GM21529 (cell line): ENCODE data around the gene AUTS2.

ENCODE experiments used
- ATAC-seq: cut with Tn5 transposase; IDR thresholded peaks from one replicate; pipeline ENCODE4 v1.9.1; 2021; ENCODE audit not compliant: unreplicated experiment

Gene AUTS2

DNA sequence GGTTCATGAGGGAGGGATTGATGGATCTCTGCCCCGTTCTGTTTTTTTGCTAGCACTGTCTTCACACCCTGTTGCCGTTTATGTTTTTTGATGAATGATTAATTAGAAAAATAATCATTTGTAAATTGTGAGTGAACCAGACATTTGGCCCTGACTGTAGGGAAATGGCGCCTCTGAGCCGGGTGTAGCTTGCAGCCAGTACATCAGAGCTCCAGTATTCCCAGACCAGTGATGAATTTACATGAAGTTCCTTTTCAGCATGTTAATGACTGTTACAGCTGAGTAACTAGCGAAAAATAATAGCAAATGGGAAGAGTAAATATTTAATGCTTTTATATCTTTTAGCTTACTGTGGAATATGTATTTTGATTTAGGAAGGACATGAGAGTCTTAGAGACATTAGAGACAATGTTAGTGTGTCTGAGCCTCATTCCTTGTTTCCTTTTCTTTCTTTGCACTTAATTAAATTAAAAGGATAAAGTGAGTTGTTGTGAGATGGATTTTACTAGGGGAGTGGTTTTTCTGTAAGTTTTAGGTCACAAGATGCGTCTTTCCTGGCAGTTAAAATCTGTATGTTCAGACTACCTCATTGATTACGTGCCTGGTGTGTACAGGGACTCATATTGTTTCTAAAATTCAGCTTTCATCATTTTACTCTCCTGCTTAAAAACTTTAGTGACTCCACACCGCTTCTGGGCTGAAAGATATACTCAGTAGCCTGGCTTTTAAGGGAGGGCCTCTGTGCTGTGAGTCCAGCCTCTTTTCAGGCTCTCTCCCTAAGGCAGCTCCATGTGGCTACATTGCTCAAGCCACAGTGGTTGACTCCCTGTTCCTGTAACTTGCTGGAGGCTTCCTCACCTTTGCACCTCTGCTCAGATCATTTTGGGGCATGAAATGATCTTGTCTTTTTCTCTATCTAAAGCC, 86.4 kb downstream of the AUTS2 start:
- no peak for ATAC-seq

DNA sequence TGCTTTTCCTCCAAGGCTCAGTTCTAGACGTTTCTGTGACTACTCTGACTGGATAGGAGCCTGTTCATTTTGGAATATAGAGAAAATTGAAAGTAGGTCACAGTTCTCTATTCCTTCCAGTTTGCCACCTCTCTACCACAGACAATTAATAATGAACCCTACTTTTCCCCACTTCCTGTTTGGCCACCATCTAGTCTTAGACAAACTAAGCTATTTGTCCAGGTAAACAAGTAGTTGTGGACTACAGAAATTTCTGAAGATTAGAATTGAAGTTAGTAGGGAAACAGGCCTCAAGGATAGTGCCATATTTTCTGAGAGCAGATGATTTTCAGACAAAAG, 87.0 kb downstream of the AUTS2 start:
- ATAC-seq = no peak

DNA sequence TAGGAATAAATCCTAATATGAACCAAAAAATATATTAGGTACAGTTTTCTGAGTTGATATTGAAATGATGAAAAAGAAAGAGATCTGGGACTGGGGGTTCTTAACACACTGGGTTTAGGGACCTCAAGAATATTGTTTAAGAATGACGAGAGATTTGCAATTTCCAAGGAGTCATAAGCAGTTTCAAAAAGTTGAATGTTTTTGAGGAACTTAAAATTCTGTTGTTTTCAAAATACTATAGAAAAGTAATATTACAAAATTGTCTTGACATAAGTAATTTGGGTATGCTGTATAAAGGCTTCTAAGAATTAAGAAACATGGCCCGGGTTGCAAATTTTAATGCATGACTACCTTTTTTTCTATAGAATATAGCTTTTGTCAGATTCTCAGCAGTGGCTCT, 88.1 kb downstream of the AUTS2 start:
- ATAC-seq = no peak

DNA sequence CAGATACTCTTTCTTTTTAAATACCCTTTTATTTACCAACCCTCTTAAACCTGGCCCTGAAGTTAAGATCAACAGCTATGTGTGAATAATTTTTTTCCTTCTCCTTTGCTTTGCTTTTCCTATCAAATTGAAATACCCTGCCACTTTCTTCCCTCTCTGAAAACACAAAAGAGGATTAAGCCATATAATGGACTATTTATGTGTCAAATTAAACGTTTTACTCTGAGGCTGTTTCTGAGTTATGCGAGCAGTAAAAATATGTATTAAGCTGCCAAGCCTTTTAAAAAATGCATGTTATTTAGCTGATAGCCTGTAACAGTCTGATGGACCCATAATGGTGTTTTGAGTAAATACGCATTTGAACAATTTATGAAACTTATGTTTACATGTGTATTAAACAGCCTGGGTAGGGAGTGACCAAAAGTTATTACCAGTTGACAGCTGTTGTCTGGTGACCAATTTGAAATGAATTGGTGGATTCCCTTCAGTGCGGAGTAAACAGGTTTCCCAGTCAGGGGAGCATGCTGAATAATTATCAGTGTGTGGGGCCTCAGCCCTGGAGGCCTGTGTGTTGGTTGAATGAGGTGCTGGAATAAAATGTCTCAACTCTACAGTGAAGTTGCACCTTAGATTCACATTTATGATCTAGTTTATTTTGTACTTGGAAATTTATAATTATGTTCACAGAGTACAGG, 89.6 kb downstream of the AUTS2 start:
- ATAC-seq = no peak

DNA sequence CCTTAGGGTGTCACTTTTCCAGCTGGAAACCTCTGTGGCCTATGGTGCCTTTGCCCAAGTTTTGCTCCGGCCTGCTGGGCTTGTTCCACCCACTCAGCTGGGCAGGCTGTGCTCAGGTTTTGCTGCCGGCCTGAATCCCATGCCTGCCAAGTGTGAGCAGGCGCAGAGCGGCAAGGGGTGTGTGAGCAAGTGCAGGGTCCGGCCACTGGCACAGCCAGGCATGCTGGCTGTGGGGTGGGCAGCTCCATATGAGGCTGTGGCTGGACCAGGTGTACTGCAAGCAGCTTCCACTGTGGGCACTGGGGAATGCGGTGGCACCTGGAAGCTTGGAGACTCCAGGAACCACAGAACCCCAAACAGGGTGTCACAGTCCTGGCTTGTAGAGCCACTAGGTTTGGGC, 92.1 kb downstream of the AUTS2 start:
- ATAC-seq = no peak

DNA sequence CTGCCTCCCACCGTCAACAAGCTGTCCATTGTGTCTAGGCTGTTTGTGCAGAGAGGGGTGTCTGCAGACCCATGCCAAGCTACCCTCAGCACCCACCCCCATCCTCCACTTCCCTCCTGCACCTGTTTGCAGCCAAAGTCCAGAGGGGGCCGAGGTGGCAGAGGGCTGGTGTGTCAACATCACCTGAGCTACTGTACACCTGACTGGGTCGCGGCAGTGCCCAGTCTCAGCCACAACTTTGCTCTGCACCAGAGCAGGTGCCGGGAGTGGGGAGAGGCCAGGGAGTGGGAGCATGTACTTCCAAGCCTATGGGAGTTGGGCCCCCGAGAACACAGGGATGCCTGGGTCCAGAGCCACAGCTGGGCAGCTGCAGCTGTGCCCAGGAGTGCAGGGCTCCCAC, 93.1 kb downstream of the AUTS2 start:
- ATAC-seq = no peak

DNA sequence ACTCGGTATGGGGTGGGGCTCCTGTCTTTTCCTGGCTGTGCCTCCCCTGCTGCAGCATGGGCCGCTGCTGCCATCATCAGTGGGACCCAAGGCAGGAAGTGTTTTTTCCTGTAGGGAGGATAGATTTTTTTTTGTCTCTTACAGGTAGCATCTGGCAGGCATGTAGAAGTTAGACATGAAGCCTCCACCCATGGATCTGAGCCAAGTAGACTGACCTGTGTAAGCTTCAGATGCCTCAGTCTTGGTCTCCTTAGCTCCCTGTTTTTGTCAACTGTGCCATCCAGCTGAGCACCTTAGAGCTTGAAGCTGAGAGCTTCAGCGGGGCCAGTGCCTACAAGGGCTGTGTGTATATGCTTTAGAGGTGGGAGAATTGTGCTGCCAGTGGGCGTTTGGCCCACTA, 93.5 kb downstream of the AUTS2 start:
- ATAC-seq = no peak

DNA sequence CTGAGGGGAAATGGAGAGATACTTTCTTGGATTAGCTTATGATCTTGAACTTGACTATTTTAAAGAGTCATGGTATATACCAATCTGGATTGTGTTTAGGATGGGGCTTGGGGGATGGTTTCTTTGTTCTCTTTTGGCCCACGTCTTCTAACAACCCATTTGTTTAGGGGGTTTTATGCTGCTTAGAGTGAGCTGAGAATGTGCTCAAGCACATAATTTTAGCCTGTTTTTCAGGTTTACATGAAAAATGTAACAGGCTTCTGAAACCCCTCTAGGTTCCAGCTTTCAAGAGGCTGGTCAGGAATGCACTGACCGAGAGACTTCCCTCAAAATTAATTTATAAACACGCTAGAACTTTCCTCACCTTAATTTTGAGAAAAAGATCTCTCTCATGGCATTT, 94.3 kb downstream of the AUTS2 start:
- ATAC-seq = no peak

DNA sequence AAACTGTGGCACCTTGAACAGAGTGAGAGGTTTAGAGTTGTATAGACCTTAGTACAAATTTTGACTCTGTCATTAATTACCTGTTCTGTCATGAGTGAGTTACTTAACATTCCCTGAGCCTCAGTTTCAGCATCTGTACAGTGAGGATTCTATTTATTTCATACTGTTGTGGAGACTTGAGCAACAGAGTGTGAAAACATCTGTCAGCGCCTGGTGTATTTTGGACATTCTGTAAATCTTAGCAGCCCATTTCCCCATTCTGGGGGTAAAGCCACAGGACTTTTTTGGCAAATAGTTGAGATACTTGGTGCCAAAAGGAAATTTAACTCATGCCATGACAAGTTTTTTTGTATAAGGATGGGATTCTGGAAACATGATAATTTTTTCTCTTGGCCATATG, 94.8 kb downstream of the AUTS2 start:
- no peak for ATAC-seq

DNA sequence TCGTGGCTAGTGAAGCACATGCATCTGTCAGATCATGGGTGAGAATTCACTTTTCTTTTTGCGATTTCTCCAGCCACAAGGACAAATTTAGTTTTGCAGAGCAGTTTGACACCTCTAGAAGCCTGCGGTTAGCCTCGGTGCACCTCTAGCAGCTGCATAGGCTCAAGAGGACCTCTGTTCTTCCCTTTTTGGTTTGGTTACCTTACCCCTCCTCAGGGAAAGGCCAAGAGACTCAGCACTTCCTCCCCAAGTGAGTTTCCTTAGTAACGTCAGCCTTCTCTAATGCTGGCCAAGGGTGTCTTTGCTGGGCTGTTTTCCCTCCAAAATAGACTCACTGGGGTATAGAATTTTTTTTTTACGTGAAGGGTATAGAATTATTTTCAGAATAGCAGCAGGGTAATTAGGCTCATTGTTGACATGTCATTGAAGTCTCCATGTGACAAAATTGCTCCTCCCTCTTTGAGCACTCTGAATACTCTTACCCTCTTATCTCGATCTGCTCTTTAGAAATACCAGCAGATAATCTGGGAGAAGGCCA, 97.8 kb downstream of the AUTS2 start:
- ATAC-seq = peak; percentile 91

DNA sequence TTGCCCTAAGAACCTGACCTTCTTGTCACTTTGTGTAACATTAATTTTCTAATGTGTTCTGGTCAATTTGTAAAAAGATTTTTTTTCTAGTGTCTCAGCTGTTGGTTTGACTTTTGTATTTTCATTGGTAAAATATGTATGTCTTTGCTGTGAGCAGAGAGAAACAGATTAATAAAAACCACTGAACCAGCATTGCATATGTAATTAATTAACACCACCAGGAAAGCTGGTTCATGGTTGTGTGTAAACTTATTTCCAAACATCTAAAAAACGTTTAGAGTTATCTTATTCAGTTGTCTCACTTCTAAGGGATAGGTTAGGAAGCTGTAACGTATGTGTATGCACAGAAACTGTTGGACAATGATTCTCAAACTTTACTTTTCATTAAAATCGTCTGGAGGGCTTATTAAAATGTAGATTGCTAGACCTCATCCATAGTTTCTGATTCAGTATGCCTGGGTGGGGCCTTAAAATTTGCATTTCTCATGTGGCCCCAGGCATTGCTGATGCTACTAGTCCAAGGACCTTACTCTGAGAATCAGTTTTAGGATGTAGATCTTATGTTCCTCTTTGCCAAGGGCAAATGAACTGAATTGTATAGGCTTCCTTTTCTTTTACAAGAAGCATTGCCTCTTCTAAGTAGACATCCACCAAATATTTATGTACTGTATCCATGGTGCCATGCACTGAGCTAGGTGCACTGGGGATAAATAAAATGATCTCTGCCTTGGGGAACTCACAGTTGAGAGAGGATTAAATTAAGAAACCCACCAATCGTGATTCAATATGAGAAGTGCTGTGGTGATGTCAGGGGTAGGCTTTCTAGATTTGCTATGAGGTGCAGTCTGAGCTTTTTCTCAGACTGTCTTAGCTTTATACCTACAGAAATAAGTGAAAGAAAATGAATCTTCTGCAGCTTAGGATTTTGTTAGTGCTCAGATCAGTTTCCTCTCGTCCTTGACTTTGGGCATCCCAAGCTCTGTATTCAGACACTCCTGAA, 98.7 kb downstream of the AUTS2 start:
- ATAC-seq = no peak

DNA sequence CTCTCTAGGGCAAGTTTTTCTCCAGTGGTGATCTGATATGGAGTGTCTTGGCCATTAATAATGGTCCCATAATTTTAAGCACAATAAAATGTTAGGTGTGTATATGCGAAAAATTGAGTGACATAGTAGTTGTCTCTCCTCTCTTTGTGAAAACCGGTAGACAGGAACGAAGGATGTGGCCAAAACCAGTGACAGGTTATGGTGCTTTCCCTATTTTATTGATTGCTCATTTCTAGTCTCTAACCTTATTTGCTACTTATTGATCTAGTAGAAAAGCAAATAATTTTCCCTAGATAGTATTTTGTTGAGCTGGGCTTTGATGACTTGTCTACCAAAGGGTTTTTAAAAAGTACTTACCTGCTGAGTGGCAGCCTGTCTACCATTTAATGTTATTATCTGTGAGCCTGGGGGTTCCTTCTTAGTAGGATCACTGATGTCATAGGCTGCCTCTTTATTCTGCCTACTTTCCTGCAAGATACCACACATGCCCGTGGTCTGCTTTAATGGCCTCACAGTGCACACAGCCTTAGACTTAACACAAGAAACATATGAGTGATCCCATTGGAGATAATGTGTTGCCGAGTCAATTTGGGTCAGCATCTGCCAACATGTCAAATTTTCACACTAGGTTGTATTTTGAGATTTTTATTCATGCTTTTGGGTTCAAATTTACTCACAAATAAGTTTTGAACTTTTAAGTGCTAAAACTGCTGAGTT, 100.0 kb downstream of the AUTS2 start:
- no peak for ATAC-seq

DNA sequence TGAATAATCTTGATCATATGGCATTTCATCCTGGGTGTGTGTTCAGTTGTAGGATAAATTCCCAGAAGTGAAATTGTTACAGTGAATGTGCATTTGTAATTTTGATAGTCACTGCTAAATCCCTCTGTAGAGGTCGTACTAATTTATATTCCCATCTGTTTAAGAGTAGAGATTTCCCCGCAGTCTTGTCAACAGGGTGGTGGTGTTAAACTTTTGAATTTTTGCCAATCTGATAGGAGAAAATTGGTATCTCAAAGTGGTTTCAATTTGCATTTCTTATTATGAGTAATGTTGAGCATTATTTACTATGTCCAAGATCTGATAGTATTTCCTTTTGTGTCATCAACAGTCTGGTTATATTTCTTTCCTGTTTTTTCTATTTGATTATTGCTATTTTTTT, 101.7 kb downstream of the AUTS2 start:
- no peak for ATAC-seq

DNA sequence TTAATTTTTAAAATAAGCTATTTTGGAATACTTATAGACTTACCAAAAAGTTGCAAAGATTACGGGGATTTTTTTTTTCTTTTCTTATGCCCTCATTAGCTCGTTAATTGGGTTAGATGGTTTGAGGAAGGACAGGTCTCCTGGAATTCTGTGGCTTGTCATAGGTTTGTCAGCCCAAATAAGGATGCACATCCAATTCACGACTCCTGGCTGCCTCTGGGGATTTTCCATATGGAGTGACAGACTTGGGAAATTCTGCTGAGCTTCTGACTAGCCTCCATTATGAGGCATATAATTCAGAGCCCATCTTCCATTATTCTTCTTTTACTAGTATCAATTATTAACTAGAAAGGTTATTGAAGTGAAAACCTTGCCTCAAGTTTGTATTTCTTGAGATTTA, 102.1 kb downstream of the AUTS2 start:
- no peak for ATAC-seq

DNA sequence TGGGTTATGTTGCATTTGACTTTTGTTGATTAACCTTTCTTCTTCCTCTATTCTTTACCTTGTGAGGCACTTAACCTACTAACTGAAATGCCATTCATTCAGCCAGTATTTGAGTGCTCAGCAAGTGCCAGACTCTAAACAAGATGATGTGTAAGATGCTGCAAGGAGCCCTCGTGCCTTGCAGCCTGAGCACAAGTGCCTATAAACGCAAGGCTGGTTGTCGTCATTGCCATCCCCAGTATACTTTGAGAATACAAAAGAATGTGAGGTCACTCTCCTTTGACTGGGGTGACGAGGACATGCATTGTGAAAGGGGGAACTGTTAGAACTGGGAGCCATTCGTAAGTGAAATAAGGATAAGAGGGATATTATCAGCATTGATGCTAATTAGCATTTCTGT, 103.0 kb downstream of the AUTS2 start:
- ATAC-seq = no peak

DNA sequence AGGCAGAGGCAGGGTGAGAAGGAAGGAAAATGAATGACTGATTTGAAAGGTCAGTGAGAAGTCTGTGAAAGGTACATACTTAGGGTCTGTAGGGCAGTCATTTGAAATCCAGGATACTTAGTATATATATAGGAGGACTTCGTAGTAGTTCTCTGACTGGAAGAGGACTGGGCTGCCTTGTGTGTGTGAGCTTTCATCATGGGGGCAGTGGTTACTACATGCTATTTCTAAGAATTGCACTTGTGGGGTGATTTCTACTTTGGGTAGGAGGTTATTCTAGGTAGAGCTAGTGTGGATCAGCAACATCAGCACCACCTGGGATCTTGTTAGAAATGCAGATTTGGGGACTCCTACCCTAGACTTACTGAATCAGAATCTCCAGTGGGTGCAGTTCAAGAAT, 104.1 kb downstream of the AUTS2 start:
- ATAC-seq = no peak

DNA sequence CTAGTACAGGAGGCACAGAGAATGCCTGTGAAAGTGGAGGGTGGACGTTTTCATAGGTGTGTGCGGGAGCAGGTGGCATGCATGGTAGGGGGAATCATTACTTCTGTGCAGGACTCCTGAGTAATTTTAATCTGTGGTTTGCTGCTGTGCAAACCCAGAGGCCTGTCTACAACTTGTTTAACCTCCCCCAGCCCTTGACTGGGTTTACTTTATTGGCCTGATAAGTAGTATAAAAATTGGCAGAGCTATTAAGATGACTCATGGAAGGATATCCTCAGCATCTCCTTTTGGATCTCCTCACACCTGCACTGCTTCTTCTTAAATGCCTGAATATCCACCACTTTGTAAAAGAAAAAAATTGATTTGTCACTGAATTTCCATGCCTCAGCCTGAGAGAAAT, 104.8 kb downstream of the AUTS2 start:
- no peak for ATAC-seq

DNA sequence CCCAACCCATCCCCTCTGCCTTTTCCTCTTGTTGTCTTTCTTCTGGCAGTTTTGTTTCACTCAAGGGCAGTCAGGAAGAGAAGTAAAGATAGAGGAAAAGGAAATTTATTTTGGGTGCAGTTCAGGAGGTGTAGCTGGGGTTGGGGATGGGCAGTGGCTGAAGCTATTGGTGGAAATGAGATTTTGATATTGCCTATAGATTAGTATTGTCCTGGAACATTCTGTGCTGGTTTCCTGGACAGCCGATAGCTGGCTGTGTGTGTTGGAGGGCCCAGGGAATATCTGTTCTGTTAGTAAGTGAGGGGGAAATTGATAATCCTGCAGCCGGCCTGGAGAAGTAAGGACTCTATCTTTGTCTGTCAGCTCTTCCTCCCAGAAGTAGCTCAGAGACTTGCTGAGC, 107.8 kb downstream of the AUTS2 start:
- ATAC-seq = no peak

DNA sequence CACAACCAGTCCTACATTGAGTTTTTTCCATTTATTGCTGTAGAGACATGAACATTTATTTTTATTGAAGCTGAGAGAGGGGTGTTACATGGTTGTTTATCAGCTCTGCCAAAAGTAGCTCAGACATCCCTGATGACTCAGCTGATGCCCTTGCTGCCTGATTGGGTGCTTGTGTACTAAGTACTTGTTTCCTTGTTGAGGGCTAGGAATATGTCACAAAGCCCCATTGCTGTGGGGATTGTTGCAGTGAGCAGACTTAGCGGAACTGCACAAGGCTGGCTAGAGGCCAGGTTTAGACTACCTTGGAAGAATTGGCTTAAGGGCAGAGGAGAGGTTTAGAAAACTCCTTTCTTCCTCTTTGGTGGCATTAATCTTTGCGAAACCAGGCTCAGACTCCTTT, 110.6 kb downstream of the AUTS2 start:
- ATAC-seq = no peak

DNA sequence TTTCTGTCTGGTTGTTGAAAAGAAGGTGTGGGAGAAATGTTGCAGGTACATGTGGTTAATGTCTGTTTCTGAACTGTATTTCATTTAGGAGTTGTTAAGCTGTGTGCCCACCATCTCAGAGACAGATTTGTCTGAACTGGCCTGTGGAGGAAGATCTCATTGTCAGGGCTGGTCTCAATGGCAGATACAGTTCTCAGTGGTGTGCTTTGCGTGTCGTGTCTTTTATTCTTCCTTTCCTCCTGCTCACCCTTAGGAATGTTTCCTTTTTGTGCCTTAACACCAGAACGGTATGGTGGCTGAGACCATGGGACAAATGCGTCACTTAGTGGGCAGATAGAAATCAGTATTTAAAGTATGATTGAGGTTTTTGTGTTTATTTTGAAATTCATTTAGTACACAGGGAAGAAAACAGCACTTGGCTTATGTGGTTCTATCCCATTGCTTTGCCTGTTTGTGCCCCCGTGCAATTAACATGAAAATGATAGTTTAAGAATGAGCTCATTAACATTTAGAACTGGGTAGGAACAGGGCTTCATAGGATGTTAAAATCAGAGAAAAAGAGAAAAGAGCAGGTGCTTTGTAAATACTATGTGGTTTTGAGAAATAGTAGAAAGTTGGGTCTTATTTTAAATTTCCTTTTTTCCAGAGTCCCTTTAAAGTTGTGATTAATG, 112.6 kb downstream of the AUTS2 start:
- no peak for ATAC-seq
